ENCODE data around the gene USP53.
"Not testable (repeated sequence)": the region's sequence is repeated elsewhere in the genome, so short reads cannot be mapped to it uniquely, and the experiment has no call there.

USP53 gene

GRCh38 chr4:119228406-119228805, 15.9 kb downstream of the USP53 start:
- no peak for DNase-seq (ENCODE audit: low read depth in 1 of 2, low spot score in 1 of 2)

GRCh38 chr4:119229908-119230687, 17.6 kb downstream of the USP53 start:
- DNase-seq (ENCODE audit: low read depth in 1 of 2, low spot score in 1 of 2), result no peak

GRCh38 chr4:119231491-119231890, 19.0 kb downstream of the USP53 start:
- DNase-seq (ENCODE audit: low read depth in 1 of 2, low spot score in 1 of 2), result no peak

- no peak for DNase-seq (ENCODE audit: low read depth in 1 of 2, low spot score in 1 of 2)
Observed at GRCh38 chr4:119232286-119232685, 19.8 kb downstream of the USP53 start.

- DNase-seq (ENCODE audit: low read depth in 1 of 2, low spot score in 1 of 2), result no peak
Observed at GRCh38 chr4:119233191-119233590, 20.7 kb downstream of the USP53 start.

GRCh38 chr4:119233750-119234149, 21.2 kb downstream of the USP53 start:
- DNase-seq (ENCODE audit: low read depth in 1 of 2, low spot score in 1 of 2), result no peak

GRCh38 chr4:119237201-119237600, 24.7 kb downstream of the USP53 start:
- DNase-seq (ENCODE audit: low read depth in 1 of 2, low spot score in 1 of 2), result no peak

GRCh38 chr4:119237642-119238041, 25.1 kb downstream of the USP53 start:
- no peak for DNase-seq (ENCODE audit: low read depth in 1 of 2, low spot score in 1 of 2)

GRCh38 chr4:119238068-119238722, 25.7 kb downstream of the USP53 start:
- DNase-seq (ENCODE audit: low read depth in 1 of 2, low spot score in 1 of 2), result no peak

GRCh38 chr4:119240128-119240527, 27.6 kb downstream of the USP53 start:
- DNase-seq (ENCODE audit: low read depth in 1 of 2, low spot score in 1 of 2), result no peak

GRCh38 chr4:119240568-119240967, 28.1 kb downstream of the USP53 start:
- DNase-seq (ENCODE audit: low read depth in 1 of 2, low spot score in 1 of 2), result no peak

- DNase-seq (ENCODE audit: low read depth in 1 of 2, low spot score in 1 of 2), result no peak
Observed at GRCh38 chr4:119242417-119242816, 29.9 kb downstream of the USP53 start.

GRCh38 chr4:119243868-119244267, 31.4 kb downstream of the USP53 start:
- no peak for DNase-seq (ENCODE audit: low read depth in 1 of 2, low spot score in 1 of 2)

GRCh38 chr4:119244344-119244743, 31.8 kb downstream of the USP53 start:
- no peak for DNase-seq (ENCODE audit: low read depth in 1 of 2, low spot score in 1 of 2)

GRCh38 chr4:119244832-119245231, 32.3 kb downstream of the USP53 start:
- no peak for DNase-seq (ENCODE audit: low read depth in 1 of 2, low spot score in 1 of 2)

- no peak for DNase-seq (ENCODE audit: low read depth in 1 of 2, low spot score in 1 of 2)
Observed at GRCh38 chr4:119246177-119246733, 33.7 kb downstream of the USP53 start.

- not testable (repeated sequence) for DNase-seq (ENCODE audit: low read depth in 1 of 2, low spot score in 1 of 2)
Observed at GRCh38 chr4:119251037-119251436, 38.5 kb downstream of the USP53 start.

GRCh38 chr4:119255223-119255622, 42.7 kb downstream of the USP53 start:
- DNase-seq (ENCODE audit: low read depth in 1 of 2, low spot score in 1 of 2), result not testable (repeated sequence)

- no peak for DNase-seq (ENCODE audit: low read depth in 1 of 2, low spot score in 1 of 2)
Observed at GRCh38 chr4:119260528-119260927, 48.0 kb downstream of the USP53 start.

GRCh38 chr4:119261986-119262385, 49.5 kb downstream of the USP53 start:
- DNase-seq (ENCODE audit: low read depth in 1 of 2, low spot score in 1 of 2), result no peak

- DNase-seq (ENCODE audit: low read depth in 1 of 2, low spot score in 1 of 2), result no peak
Observed at GRCh38 chr4:119264743-119265142, 52.2 kb downstream of the USP53 start.

- DNase-seq (ENCODE audit: low read depth in 1 of 2, low spot score in 1 of 2), result no peak
Observed at GRCh38 chr4:119266153-119266552, 53.6 kb downstream of the USP53 start.

Data from stimulated activated CD4-positive, alpha-beta T cell treated with anti-CD3 and anti-CD28 coated beads, Interleukin-15, amount 100 ng/mL, for 1 hour (primary cell).